Measurements from ENCODE around the gene ATP7B. TPM values are rescaled to one million over a fixed set of nuclear protein-coding genes. Genes with fewer than 3 reads are reported as not detected.

The ATP7B gene
- total RNA-seq, 1 donor from 2014 or later = 59.4 TPM

- TF ChIP-seq, protein P1, sequence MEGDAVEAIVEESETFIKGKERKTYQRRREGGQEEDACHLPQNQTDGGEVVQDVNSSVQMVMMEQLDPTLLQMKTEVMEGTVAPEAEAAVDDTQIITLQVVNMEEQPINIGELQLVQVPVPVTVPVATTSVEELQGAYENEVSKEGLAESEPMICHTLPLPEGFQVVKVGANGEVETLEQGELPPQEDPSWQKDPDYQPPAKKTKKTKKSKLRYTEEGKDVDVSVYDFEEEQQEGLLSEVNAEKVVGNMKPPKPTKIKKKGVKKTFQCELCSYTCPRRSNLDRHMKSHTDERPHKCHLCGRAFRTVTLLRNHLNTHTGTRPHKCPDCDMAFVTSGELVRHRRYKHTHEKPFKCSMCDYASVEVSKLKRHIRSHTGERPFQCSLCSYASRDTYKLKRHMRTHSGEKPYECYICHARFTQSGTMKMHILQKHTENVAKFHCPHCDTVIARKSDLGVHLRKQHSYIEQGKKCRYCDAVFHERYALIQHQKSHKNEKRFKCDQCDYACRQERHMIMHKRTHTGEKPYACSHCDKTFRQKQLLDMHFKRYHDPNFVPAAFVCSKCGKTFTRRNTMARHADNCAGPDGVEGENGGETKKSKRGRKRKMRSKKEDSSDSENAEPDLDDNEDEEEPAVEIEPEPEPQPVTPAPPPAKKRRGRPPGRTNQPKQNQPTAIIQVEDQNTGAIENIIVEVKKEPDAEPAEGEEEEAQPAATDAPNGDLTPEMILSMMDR (IDR thresholded peaks at IDR 0.05; ENCODE audit: unreplicated experiment) = no peak
- no peak for DNase-seq (ENCODE audit: low spot score, unreplicated experiment)
- Mint-ChIP-seq H3K27ac (no peak overlapping the region), H3K4me3 (ENCODE audit: low read depth) (no peak overlapping the region), H3K4me1 (ENCODE audit: low read depth) (no peaks in the 10 kb centered on the region), H3K27me3 (no peaks in the 10 kb centered on the region), H3K9me3 (ENCODE audit: low read depth) (no peaks in the 10 kb centered on the region), H3K36me3 (ENCODE audit: insufficient read depth) (peaks cover 1% of the 10 kb centered on the region)
Observed at GRCh38 chr13:51919531-51919930, 91.7 kb downstream of the ATP7B start.

DNA sequence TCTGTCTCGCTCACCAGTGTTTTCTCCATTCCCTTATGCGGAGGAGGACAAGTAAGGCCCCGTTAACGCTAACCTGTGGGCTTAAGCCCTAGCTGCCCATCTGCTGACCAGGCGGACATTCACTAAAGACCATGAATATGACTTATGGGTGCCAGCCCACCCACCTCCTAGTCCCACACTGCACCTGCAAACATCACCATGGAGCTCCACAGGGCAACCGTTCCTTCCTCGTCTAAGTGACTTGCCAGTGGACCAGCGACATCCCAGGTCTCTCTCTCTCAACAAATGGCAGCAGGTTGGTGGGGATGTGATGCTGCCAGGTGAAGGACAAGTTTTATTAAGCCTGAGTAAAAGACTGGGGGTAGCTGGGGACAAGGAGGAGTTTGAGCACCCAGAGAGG lies 94.3 kb downstream of the ATP7B start:
- no peak overlapping the region for H3K27ac Mint-ChIP-seq

DNA sequence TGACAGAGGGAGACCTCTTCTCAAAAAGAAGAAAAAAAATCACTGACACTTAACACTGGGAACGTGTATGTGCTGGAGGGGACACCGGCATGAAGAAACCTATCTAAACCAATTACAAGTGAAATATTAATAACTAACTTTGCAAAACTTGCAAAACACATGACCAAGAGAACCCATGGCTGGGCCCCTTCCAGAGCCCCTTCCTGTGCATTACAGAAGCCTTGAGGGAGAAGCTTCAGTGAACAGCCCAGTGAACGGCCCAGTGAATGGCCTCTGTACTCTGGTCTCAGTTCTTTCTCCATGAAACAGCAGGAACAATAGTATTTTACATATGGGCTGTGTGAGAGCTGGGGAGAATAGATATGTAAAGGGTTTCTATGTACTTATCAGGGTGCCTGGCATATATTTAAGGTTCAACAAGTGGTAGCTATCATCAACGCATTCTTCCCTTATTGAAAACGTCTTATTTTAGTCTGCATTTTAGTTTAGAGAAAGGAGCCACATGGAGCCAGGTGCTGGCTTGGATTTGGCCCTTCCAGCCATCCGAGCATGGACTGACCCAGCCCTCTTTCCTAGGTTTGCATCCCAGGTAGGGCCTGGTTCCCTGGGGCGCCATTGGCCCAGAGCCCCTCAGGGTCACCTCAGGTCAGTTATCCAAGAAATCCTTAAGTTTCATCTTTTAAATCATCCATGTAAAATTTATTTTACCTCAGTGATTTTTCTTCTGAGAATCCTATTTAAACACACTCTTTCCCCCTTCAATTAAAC lies 95.0 kb downstream of the ATP7B start:
- Mint-ChIP-seq H3K27ac (no peak overlapping the region), H3K36me3 (ENCODE audit: insufficient read depth) (peaks cover 2% of the 10 kb centered on the region), H3K9me3 (ENCODE audit: low read depth) (no peaks in the 10 kb centered on the region), H3K4me1 (ENCODE audit: low read depth) (peaks cover 2% of the 10 kb centered on the region), H3K27me3 (no peaks in the 10 kb centered on the region), H3K4me3 (ENCODE audit: low read depth) (no peak overlapping the region)
- DNase-seq (ENCODE audit: low spot score, unreplicated experiment) = no peak
- TF ChIP-seq, protein P1 (IDR thresholded peaks at IDR 0.05; ENCODE audit: unreplicated experiment) = no peak

More for the DNA sequence above, 94.3 kb downstream of the ATP7B start:
- H3K4me1 Mint-ChIP-seq (ENCODE audit: low read depth) = peaks cover 1% of the 10 kb centered on the region
- no peak overlapping the region for H3K4me3 Mint-ChIP-seq (ENCODE audit: low read depth)
- TF ChIP-seq, protein P1 (IDR thresholded peaks at IDR 0.05; ENCODE audit: unreplicated experiment) = no peak
- H3K36me3 Mint-ChIP-seq (ENCODE audit: insufficient read depth) = no peaks in the 10 kb centered on the region
- H3K27me3 Mint-ChIP-seq = no peaks in the 10 kb centered on the region
- no peak for DNase-seq (ENCODE audit: low spot score, unreplicated experiment)
- no peaks in the 10 kb centered on the region for H3K9me3 Mint-ChIP-seq (ENCODE audit: low read depth)

DNA sequence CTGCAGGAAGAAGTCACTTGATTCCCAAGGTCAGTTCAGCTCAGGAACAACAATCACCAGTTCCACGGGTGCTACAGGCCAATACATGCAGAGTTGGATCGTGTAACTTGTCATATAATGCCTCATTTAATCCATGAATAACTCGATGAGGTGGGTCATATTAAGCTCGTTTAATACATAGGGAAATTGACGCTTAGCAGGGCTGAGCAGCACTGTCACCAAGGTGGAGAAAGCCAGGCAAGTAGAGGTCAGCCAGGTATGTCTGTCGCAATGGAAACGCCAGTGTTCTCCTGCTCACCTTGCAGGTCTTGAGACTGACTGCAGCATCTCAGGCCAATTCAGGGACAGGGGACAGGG lies 97.1 kb downstream of the ATP7B start:
- Mint-ChIP-seq H3K27ac (no peak overlapping the region), H3K4me3 (ENCODE audit: low read depth) (no peak overlapping the region), H3K36me3 (ENCODE audit: insufficient read depth) (peaks cover 2% of the 10 kb centered on the region), H3K9me3 (ENCODE audit: low read depth) (no peaks in the 10 kb centered on the region), H3K4me1 (ENCODE audit: low read depth) (peaks cover 2% of the 10 kb centered on the region), H3K27me3 (no peaks in the 10 kb centered on the region)
- TF ChIP-seq, protein P1 (IDR thresholded peaks at IDR 0.05; ENCODE audit: unreplicated experiment) = no peak
- DNase-seq (ENCODE audit: low spot score, unreplicated experiment) = no peak

GRCh38 chr13:51913421-51914136 lies 97.7 kb downstream of the ATP7B start:
- Mint-ChIP-seq H3K4me1 (ENCODE audit: low read depth) (peaks cover 2% of the 10 kb centered on the region), H3K4me3 (ENCODE audit: low read depth) (no peak overlapping the region), H3K27me3 (no peaks in the 10 kb centered on the region), H3K9me3 (ENCODE audit: low read depth) (no peaks in the 10 kb centered on the region), H3K27ac (no peak overlapping the region), H3K36me3 (ENCODE audit: insufficient read depth) (peaks cover 2% of the 10 kb centered on the region)
- no peak for DNase-seq (ENCODE audit: low spot score, unreplicated experiment)
- TF ChIP-seq, protein P1 (IDR thresholded peaks at IDR 0.05; ENCODE audit: unreplicated experiment) = no peak
